CD4-positive, alpha-beta T cell treated with Interleukin-2 at 100 ng/mL for 4 hours (primary cell): ENCODE results near the gene MAN2B2.

ENCODE experiments used
- DNase-seq: peaks from one replicate; pipeline ENCODE4 v3.0.0-alpha.2; 2020; ENCODE audit warnings: low spot score

MAN2B2 gene

GRCh38 chr4:6595897-6596537 lies 21.0 kb downstream of the MAN2B2 start:
- DNase-seq: no peak

- DNase-seq: no peak
These were observed 22.0 kb downstream of the MAN2B2 start for GRCh38 chr4:6596948-6597347.

GRCh38 chr4:6598127-6598526 lies 23.1 kb downstream of the MAN2B2 start:
- DNase-seq: no peak

GRCh38 chr4:6598641-6599040 lies 23.7 kb downstream of the MAN2B2 start:
- DNase-seq: no peak

GRCh38 chr4:6601661-6602250 lies 26.8 kb downstream of the MAN2B2 start:
- no peak for DNase-seq

- no peak for DNase-seq
These were observed 27.3 kb downstream of the MAN2B2 start for GRCh38 chr4:6602289-6602688.

GRCh38 chr4:6603128-6603527 lies 28.1 kb downstream of the MAN2B2 start:
- DNase-seq: no peak

GRCh38 chr4:6605114-6605513 lies 30.1 kb downstream of the MAN2B2 start:
- DNase-seq: no peak

- no peak for DNase-seq
These were observed 30.6 kb downstream of the MAN2B2 start for GRCh38 chr4:6605605-6606004.

GRCh38 chr4:6606465-6607235 lies 31.7 kb downstream of the MAN2B2 start:
- no peak for DNase-seq

GRCh38 chr4:6607368-6608055 lies 32.5 kb downstream of the MAN2B2 start:
- no peak for DNase-seq

- DNase-seq: no peak
These were observed 33.9 kb downstream of the MAN2B2 start for GRCh38 chr4:6608758-6609414.

- DNase-seq: no peak
These were observed 34.6 kb downstream of the MAN2B2 start for GRCh38 chr4:6609415-6610079.

GRCh38 chr4:6610856-6611430 lies 36.0 kb downstream of the MAN2B2 start:
- DNase-seq: no peak

GRCh38 chr4:6612961-6613675 lies 38.1 kb downstream of the MAN2B2 start:
- DNase-seq: no peak

- DNase-seq: no peak
These were observed 39.0 kb downstream of the MAN2B2 start for GRCh38 chr4:6613676-6614651.

- DNase-seq: no peak
These were observed 39.8 kb downstream of the MAN2B2 start for GRCh38 chr4:6614701-6615230.

- DNase-seq: no peak
These were observed 41.4 kb downstream of the MAN2B2 start for GRCh38 chr4:6616087-6616995.
